Activated T-helper 1 cell treated with Interleukin-2 at 50 U/mL for 16 hours (primary cell): Measurements from ENCODE around the gene SPATA6.
"Not testable (repeated sequence)": the region's sequence is repeated elsewhere in the genome, so short reads cannot be mapped to it uniquely, and the experiment has no call there.

ENCODE experiments used
- DNase-seq: peaks from one replicate; pipeline ENCODE4 v3.0.0-alpha.2; 2020; ENCODE audit warnings: low read depth

Gene SPATA6

DNA sequence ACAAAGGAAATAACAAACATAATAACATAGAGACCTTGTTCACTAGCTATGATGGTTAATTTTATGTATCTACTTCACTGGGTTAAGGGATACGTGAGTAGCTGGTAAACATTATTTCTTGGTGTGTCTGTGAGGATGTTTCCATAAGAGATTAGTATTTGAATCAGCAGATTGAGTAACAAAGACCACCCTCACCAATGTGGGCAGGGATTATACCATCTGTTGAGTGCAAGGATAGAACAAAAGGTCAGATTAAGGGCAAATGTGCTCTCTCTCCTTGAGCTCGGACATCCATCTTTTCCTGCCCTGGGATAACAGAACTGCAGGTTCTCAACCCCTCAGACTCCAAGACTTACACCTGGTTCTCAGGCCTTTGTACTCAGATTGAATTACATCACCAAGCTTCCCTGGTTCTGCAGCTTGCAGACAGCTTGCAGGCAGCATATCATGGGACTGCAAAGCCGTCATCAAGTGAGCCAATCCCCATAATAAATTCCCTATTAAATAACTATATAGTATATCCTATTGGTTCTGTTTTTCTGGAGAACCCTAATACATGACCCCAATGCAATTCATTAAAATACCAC is 9.2 kb downstream of the SPATA6 start:
- DNase-seq: no peak

DNA sequence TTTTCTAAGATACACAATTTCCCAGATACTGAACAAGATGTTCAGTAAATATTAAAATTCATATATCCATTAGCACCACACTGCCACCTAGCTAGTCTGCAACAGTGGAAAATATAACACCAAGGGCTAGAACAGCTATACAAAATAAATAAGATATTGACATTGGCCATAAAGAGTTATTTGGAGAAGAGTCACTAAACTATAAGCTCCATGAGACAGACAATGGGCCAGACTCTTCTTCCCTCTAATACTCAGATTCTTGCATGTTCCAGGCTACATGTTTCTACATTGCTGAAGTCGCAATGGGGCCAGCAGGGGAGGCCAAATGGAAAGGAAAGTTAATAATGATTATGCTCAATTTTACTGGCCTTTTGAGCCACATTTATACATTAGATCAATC is 21.5 kb downstream of the SPATA6 start:
- no peak for DNase-seq

DNA sequence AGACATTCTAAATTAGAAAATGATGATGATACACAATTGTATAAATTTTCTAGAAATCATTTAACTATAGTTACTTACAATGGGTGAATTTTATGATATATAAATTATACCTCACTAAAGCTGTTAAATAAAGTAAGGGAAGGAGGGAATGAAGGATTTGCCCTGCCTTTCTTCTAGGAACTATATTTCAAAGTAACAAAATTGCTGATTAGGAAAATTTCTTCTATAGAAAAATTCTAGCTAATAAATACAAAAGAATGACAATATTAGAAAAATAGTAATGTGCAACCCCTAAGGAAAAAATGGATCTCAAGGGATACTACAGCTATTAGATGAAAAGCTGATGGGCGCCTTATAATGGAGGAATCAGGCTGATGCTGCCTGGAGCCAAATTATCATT is 23.1 kb downstream of the SPATA6 start:
- no peak for DNase-seq

DNA sequence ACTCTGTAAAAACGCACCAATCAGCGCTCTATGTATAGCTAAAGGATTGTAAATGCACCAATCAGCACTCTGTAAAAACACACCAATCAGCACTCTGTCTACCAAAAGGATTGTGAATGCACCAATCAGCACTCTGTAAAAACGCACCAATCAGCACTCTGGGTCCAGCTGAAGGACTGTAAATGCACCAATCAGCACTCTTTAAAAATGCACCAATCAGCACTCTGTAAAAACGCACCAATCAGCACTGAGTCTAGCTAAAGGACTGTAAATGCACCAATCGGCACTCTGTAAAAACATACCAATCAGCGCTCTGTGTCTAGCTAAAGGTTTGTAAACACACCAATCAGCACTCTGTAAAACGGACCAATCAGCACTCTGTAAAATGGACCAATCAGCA is 27.8 kb downstream of the SPATA6 start:
- DNase-seq: not testable (repeated sequence)

DNA sequence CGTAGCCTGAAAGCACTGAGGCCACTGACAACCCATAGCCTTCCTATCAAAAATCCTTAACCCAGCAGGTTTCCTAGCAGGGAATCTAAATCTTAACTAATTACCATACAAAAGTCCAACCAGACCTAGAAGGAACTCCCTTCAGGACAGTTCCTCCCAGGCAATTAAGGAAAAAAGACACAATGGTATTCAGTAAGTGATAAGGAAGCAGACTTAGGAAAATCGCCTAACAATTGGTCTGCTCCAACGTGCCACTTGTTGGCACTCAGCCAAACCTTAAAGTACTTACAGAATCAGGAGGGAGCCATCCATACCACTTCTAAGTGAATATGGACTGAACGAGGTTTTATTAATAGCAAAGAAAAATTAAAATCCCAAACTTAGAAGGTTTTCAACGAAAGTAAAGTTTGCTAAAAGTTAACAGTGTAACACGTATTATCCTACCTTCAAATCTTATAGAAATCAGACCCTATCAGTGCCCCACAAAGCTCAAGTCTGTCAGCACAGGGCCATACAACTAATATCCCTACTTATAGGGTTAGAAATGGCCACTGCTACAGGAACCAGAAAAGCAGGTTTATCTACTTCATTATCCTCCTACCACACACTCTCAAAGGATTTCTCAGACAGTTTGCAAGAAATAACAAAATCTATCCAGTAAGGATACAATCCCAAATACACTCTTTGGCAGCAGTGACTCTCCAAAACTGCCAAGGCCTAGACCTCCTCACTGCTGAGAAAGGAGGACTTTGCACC is 29.0 kb downstream of the SPATA6 start:
- no peak for DNase-seq

DNA sequence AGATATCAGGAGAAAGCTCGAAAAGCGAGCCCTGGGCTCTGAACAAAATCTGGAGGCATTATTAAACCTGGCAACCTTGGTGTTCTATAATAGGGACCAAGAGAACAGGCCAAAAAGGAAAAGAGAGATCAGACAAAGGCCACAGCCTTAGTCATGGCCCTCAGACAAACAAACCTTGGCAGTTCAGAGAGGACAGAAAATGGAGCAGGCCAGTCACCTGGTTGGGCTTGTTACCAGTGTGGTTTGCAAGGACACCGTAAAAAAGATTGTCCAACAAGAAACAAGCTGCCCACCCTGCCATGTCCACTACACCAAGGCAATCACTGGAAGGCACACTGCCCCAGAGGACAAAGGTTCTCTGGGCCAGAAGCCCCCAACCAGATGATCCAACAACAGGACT is 31.2 kb downstream of the SPATA6 start:
- DNase-seq: not testable (repeated sequence)

DNA sequence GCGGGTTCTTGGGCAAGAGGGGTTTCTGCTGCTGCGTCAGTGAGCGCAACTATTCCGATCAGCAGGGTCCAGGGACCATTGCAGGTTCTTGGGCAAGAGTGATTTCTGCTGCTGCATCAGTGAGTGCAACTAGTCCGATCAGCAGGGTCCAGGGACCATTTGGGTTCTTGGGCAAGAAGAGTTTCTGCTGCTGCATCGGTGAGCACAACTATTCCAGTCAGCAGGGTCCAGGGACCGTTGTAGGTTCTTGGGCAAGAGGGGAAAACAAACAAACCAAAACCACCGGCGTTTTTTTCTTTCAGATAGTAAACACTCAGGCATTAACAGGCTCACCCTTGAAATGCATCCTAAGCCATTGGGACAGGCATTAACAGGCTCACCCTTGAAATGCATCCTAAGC is 32.6 kb downstream of the SPATA6 start:
- DNase-seq: no peak

DNA sequence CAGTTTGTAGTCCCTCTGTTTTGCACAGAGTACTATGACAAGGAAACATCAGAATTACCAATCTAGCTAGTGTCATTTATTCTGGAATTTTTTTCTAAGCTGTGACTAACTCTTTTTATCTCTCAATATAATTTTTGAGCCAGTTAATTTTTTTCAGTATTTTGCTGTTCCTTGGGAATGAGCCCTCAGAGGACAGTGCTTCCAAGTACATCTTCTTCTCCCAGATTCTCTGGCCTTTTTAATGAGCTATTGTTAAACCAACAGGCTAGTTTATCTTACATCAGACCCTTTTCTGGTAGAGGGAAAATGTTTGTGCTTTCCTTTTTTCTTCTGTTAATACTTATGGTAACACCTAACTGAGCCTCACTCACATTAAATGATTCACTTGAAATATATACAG is 34.6 kb downstream of the SPATA6 start:
- DNase-seq: not testable (repeated sequence)

DNA sequence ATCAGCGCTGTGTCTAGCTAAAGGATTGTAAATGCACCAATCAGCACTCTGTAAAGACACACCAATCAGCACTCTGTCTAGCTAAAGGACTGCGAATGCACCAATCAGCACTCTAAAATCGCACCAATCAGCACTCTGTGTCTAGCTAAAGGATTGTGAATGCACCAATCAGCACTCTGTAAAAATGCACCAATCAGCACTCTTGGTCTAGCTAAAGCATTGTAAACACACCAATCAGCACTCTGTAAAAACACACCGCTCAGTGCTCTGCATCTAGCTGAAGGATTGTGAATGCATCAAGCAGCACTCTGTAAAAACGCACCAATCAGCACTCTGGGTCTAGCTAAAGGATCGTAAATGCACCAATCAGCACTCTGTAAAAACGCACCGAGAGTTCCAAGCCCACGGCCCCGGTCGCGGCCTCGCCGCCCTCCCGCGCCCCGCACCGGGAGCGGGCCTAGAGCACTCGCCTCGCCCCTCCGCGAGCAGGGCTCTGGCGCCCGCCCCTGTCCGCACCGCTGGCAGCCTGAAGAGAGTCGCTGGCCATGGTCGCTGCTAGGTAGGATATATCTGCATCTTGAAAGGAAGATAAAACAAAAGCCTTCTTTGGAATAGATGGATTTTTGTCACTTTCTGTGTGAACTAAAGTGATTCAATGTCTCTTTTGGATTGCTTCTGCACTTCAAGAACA is 36.5 kb downstream of the SPATA6 start:
- not testable (repeated sequence) for DNase-seq

DNA sequence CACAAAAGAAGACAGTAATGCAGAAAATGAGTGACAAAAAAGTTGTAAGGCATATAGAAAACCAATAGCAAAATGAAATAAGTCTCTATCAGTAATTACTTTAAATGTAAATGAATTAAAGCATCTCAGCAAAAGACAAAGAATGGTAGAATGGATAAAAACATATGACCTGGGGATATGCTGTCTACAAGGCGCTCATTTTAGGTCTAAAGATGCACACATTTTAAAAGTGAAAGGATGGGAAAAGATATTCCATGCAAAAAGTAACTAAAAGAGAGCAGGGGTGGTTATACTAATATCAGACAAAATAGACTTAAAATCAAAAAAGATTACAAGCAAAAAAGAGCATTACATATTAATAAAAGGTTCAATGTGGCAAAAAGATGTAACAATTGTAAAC is 41.2 kb downstream of the SPATA6 start:
- no peak for DNase-seq

DNA sequence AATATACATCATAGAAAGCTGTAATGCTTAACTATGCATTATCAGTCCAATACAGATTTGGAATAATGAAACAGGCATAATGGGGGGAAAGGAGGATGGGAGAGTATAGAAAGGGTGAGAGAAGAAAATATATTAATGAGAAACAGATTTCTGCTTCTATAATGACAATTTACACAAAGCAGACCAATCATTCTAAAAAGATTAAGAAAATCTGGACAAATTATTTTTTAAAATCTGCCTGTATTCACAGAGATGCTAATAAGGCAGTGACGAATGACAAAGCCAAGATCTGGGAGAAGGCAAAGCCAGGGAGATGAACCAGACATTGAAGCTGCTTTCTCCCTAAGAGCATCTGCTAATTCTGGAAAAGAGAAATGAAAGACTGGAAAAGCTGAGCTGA is 50.0 kb downstream of the SPATA6 start:
- no peak for DNase-seq

DNA sequence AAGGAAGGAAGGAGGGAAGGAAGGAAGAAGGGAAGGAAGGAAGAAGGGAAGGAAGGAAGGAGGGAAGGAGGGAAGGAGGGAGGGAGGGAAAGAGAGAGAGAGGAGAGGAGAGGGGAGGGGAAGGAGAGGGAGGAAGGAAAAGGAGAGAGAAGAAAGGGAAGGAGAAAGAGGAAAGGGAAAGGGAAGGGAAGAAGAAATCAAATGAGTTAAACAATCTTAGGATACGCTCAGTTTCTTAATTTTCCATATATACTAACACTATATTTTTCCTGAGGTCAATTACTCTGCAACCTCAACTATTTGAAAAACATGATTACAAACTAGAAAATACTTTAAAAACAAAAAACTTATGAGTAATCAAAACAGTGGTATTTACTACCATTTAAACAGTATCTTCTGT is 53.3 kb downstream of the SPATA6 start:
- DNase-seq: no peak

DNA sequence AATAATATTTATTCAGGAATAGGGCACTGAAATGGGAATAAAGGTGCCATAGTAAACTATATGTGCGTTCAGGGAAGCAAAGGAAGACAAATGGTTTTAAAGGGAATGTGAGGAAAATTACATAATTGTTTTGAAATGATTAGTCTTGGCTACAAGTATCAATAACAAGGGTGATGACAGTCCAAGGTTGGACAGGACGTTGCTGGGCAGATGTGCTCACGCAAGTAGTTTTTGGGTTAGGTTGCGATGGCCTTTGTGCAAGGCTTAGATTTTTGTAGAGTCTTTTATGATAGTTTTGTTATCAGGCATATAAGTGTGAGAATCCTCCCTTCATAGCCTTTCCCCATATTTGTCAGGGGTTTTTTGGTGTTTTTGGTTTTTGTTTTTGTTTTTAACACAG is 57.0 kb downstream of the SPATA6 start:
- DNase-seq: no peak

DNA sequence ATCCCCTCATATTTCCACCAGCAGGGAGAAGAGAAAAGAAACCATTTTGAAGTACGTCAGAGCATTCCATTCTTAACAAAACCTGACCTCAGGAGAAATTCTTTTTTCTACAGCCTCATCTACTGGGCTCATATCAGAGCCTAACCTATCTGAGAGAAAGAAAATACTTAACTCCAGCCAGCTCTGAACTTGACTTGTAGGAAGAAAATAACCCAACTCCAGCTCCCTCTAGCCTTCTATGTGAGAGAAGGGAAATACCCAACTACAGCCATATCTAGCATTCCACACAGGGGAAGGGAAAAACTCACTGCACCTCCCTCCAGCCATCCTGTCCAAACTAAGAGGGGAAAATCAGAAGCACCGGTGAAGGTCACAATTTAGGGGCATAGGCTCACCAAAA is 57.7 kb downstream of the SPATA6 start:
- DNase-seq: no peak

DNA sequence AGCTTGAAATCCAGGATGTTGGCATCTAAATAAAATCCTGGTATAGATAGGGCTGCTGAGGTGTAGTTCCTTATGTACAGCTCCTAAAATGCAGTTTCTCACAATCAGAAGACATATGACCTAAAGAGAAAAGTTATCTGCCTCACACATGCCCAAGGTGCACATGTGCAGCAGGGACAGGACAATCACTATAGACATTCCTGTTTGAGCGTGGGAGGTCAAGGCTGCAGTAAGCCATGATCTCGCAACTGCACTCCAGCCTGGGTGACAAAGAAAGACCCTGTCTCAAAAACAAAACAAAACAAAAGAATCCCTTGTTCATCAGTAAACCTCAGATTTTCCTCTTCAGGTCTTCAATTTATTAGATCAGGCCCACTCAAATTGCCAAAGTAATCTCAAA is 66.1 kb downstream of the SPATA6 start:
- DNase-seq: no peak

DNA sequence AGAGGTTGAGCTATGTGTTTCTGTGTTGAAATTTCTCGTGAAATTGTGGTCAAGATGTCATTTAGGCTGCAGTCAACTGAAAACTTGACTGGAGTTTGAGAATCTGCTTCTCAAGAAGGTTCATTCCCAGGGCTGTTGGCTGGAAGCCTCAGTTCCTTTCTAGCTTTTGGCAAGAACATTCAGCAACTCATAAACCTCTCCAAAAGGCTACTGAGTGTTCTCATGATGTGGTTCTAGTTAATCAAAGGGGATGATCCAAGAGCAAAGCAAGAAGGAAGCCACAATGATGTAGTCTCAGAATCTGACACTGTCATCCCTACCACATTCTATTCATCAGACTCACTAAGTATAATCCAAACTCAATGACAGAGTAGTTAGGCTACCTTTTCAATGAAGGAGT is 66.6 kb downstream of the SPATA6 start:
- DNase-seq: no peak

DNA sequence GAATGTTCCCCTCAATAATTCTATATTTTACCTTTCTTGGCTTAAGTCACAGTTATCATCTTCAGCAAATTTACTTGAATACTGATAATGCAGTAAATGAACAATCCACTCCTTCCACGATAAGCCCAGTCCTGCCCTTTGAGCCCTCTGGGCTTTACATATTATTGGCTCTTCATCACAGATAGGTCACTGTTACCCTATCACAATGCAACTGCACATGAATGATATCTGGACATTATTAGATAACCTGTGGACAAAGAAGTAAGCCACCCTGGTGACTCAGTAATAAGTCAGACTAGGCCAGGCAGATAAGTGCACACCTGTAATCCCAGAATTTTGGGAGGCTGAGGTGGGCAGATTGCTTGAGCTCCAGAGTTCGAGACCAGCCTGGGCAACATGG is 69.4 kb downstream of the SPATA6 start:
- DNase-seq: no peak

DNA sequence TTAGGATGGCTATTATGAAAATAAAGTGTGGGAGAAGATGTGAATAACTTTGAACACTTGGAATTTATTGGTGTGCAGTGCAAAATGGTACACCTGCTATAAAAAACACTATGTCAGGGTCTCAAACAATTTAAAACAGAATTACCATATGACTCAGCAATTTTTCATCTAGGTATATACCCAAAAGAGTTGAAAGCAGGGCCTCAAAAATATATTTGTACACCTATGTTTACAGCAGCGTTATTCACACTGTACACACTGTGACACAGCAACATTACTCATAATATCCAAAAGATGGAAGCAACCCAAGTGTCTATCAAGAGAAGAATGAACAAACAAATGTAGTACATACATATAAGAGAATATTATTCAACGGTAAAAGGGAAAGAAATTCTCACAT is 75.8 kb downstream of the SPATA6 start:
- no peak for DNase-seq

DNA sequence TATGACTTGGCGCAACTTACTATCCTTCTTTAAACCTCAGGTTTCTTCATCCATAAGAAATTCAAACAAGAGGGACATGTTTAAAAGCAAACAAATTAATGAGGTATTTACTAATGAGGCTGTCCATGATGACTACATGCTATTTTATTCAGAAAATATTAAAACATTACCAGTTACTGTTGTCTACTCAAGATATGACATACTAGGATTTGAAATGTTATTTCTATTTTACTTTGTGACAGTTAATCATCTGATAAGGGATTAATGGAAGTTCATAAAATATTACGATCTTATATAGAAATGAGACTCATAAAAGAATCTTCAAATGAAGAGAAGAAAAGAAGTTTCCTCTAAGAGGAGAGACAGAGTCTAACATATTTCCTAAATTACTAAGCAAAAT is 80.1 kb downstream of the SPATA6 start:
- DNase-seq: no peak

DNA sequence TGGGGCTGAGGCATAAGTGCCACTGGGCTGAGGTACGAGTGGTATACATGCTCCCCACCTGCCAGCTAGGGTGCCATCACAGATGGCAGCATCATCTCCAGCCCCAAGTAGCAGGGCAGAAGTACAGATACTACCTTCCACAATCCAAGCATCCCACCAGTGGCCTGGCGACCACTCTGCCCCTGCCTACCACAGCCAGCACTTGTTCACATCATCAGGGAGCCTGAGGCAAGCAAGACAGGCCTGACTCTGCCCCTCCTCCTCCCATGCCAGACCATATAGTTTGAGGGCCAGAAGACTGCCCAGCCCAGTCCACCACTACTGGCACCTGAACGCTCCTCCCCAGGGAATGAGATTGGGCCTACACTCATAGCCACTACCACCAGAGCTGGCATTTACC is 84.6 kb downstream of the SPATA6 start:
- DNase-seq: no peak

DNA sequence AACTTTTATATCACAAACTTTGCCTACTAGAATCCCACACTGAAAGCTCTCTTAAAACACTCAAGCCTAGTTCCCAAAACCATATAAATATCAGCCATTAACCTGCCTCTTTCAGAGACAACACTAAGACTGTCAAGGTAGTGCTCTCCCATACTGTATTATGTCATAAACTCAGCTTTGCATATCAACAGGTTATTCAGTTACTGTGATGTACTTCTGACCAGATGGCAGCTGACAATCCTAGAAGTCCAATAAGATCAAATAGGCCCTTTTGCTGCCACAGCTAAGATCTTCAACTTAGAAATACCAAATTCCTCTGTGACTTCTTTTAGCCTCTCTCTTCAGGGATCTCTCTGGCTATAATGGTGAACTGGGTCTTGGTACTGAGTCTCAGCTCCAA is 97.2 kb downstream of the SPATA6 start:
- DNase-seq: no peak

DNA sequence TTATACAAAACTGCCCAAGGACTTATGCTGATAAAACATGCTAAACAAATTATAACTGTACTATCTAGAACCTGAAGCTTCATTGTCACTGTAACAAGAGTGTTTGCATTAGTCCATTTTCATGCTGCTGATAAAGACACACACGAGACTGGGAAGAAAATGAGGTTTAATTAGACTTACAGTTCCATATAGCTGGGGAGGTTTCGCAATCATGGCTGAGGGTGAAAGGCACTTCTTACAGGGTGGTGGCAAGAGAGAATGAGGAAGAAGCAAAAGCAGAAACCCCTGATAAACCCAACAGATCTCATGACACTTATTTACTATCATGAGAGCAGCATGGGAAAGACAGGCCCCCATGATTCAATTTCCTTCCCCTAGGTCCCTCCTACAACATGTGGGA is 100.4 kb downstream of the SPATA6 start:
- no peak for DNase-seq

DNA sequence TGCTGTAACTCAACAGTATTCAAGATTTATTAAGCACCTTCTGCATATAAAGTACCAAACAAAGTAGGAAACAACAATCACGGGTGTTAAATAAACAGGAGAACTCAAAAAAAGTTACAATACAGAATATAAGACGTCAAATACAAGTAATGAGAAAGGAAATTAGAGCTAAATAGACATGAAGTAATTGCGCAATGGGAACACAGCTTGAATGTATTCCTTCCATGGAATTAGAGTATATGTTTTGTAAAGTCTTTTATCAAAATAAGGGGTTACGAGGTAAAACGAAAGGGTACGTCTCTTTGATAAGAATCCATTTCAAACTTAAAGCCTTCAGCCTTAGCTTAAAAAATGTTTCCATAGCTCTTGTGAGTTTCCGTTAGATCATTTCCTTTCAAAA is 109.1 kb downstream of the SPATA6 start:
- DNase-seq: no peak

DNA sequence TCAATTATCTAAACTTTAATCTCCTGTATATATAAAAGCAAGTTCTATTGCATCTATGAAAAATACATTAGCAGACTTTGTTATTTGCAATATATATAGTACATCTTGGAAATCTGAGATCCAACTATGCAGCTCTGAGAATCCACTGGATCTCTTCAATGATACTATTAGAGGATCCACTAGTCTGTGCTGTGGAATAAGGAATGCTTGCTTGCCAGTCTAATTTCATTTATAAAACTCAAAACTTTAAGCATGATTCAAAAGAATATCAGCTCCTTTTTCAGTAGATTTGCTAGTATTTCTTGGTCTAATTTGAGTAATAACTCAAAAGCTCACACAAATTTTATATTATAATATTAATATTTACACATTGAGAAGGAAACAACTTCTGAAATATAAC is 115.1 kb downstream of the SPATA6 start:
- no peak for DNase-seq
